ENCODE data around the gene HLA-DQA1.
"Not testable (repeated sequence)": the region's sequence is repeated elsewhere in the genome, so short reads cannot be mapped to it uniquely, and the experiment has no call there.

The HLA-DQA1 gene

GRCh38 chr6:32637219-32637880 lies at the start of gene HLA-DQA1:
Gene HLA-DQA1 (plus strand): TSS chr6:32637406. CDS start chr6:32637459, 53 bp downstream.
- no peak for DNase-seq

DNA sequence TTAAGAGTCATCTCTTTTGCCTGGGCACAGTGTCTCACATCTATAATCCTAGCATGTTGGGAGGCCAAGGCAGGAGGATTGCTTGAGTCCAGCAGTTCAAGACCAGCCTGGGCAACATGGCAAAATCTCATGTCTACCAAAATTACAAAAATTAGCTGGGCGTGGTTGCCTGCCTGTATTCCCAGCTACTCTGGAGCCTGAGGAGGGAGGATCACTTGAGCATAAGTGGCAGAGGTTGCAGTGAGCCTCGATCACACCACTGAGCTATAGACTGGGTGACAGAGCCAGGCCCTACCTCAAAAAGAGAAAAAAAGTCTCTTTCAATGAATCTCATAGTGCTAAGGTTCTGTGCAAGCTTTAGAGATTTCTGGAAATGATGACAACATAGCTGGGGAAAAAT lies 49.0 kb upstream of the HLA-DQA1 start:
- no peak for DNase-seq

GRCh38 chr6:32589596-32590449 lies 47.4 kb upstream of the HLA-DQA1 start, which contains the start of gene HLA-DRB1:
Gene HLA-DRB1 (minus strand): TSS chr6:32589848. CDS start chr6:32589742, 106 bp downstream.
- no peak for DNase-seq

DNA sequence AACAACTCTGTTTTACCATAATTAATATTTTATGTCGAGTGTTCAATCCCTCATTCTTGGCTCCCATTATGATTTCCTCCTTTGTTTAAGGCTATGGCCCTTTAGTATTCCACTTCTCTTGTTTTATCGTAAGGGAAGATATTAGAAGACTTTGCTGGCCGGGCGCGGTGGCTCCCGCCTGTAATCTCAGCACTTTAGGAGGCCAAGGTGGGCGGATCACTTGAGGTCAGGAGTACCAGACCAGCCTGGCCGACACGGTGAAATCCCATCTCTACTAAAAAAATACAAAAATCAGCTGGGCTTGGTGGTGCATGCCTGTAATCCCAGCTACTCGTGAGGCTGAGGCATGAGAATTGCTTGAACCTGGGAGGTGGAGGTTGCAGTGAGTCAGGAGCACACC lies 46.5 kb upstream of the HLA-DQA1 start:
- not testable (repeated sequence) for DNase-seq

- no peak for DNase-seq
Observed at GRCh38 chr6:32597024-32597423, 40.2 kb upstream of the HLA-DQA1 start.

GRCh38 chr6:32602383-32602782 lies 34.8 kb upstream of the HLA-DQA1 start:
- no peak for DNase-seq

DNA sequence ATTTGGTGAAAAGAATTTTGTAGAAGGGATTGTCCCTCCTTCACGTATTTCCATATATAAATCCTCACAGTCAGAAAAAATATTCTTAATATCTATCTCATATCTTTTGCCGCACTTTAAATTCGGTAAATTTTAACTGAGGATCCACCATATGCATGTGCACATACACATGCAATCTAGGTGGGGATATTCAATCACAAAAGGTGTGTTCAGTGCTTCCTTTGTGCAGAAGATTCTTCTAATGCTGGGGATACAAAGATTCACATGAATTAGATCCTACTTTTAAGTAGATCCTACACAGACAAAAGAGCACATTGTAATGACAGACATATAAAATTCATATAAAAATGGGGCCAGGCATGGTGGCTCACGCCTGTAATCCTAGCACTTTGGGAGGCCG lies 34.0 kb upstream of the HLA-DQA1 start:
- no peak for DNase-seq

DNA sequence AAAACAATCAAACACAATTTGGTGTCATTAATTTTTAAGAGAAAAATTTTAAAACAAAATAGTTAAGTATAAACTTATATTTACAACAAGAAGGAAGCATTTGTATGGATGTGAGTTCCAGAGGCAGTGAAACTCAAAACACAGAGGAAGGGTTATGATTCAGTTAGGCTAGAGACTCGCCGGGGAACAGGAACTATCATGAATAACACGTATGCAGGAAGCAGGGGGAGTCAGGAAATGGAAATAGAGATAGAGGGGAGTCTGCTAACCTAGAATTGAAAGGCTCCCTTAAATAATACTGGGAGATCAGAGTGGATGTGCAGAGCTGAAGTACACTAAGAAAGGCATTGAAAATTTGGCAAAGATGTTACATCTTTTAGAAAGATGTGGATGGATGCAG lies 33.3 kb upstream of the HLA-DQA1 start:
- DNase-seq, result no peak

DNA sequence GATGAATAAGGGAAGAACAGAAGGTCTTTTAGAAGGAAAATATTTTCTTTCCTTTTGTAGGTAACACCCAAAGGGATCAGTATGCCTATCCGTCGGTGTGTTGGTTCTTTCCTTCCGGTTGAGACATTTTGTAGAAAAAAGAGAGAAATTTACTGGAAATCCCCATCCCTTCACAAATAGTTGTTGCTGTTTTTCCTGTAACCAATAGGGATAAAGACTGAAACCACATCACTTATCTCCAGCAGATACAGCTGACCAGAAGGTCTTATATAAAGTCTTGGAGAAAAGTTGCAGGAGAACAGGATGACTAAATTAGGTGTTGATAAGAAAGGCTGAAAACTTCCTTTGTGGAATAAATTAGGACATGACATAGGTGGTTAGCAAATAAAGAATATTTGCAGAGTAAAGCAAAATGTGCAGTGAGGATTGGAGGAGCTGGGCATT lies 32.8 kb upstream of the HLA-DQA1 start:
- DNase-seq, result no peak

GRCh38 chr6:32607263-32607987 lies 29.8 kb upstream of the HLA-DQA1 start:
- no peak for DNase-seq

DNA sequence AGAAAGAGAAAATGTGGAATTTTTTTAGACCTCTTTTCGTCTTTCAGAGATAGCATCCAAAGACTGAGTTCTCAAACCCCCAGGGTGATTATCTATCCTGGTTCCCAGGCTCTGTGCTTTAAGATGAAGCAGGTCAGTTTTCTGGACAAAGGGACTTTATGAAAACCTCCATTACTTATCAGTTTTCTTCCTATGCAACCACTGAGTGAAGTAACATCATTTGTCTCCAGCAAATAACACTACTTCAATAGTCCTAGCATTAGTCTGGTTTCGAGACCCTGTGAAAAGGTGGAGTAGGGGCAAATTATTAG lies 29.3 kb upstream of the HLA-DQA1 start:
- no peak for DNase-seq

GRCh38 chr6:32608362-32608761 lies 28.8 kb upstream of the HLA-DQA1 start:
- DNase-seq, result no peak

- no peak for DNase-seq
Observed at GRCh38 chr6:32609391-32609730, 27.8 kb upstream of the HLA-DQA1 start.

GRCh38 chr6:32609731-32610640 lies 27.2 kb upstream of the HLA-DQA1 start:
- peak; percentile 91 for DNase-seq

GRCh38 chr6:32610682-32611296 lies 26.4 kb upstream of the HLA-DQA1 start:
- no peak for DNase-seq

DNA sequence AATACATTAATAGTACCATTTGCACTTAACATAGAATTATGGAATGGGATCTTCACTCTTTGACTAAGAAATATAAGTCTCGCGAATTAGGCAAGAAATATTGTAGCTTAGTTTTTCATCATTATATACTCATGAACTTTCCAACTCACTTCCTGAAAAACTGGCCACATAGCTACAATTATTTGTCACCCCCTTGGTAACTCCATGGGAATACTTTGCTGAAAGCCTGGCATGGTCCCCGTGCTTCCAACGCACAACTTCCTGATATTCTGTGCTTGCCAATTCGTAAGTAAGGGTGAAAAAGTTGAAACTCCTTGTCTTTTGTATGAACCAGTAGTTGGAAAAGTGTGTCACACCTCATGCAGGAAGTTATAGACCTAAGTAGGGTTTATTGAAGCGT lies 23.7 kb upstream of the HLA-DQA1 start:
- no peak for DNase-seq

DNA sequence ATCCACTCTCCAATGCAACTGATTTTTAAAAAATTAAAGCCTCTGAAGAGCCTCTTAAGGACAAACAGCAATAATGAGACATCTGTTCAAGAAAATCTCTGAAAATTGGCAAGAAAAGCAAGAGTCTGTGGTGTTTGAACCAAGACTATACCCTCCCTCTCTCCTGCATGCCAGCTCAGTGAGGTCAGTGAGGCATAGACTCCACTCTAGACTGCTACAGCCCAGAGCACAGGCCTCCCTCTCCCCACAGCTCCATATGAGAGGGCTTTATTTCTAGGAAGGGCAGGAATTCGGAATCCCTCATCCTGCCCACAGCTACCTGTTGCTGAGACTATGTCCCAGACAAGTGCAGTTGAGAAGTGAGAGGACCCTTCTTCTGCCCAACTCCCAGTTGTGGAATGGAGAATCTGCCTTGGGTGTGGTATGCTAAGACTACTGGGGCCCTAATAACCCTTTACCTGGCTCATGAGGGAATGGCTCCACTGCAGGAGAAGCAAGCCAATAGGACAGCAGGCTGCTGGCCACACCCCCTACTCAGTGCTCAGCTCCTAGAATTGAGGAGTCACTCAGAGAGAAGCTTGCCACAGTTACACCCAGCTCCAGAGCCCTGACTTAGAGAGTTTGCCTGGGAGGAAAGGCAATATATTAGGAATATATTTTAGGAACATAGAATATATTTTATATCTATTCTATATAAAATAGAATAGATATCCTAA lies 22.7 kb upstream of the HLA-DQA1 start:
- no peak for DNase-seq

DNA sequence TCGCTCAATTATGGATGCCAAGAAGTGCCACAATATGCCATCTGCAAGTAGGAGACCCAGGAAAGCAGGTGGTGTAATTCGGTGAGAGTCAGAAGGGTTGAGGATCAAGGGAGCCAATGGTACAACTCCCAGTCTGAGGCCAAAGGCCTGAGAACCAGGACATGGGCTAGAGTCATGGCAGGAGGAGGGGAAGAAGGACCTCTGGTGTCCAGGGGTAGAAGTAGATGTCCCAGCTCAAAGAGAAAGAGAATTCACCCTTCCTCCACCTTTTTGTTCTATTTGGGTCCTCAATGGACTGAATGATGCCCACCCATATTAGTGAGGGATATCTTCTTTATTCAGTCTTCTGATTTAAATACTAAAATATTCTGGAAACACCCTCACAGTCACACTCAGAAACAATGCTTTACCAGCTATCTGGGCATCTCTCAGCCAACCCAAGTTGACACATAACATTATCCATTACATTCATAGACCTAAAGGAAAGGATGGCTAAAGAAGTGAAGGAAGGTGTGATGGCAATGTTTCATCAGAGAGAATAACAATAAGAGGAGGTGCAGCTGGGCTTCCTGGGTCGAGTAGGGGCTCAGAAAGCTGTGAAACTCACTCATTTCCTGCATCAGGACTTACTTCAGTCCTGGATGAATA lies 21.2 kb upstream of the HLA-DQA1 start:
- DNase-seq, result no peak

DNA sequence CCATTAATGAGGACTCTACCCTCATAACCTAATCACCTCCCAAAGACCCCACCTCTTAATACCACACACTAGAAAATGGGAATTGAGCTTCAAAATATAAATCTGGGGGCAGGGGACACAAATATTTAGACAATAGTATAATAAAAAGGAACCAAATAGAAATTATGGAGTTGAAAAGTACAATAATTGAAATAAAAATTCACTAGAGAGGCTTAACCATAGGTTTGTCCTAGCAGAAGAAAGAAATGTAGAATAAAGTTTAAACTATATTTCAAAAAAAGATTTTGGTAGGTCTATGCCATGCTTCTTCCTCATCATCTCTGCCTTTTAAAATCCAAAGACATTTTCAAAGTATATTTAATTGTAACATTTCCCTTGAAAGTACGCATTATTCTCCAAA lies 19.5 kb upstream of the HLA-DQA1 start:
- DNase-seq, result no peak

GRCh38 chr6:32621372-32621771 lies 15.8 kb upstream of the HLA-DQA1 start:
- DNase-seq, result no peak

Measured in fibroblast of upper back skin (primary cell).